GM21423 (cell line): ENCODE results near the gene CPAMD8.

Source experiments
- ATAC-seq: cut with Tn5 transposase; IDR thresholded peaks from one replicate; pipeline ENCODE4 v1.9.1; 2021; ENCODE audit warnings: mild to moderate bottlenecking, moderate library complexity; ENCODE audit not compliant: unreplicated experiment

CPAMD8 gene

DNA sequence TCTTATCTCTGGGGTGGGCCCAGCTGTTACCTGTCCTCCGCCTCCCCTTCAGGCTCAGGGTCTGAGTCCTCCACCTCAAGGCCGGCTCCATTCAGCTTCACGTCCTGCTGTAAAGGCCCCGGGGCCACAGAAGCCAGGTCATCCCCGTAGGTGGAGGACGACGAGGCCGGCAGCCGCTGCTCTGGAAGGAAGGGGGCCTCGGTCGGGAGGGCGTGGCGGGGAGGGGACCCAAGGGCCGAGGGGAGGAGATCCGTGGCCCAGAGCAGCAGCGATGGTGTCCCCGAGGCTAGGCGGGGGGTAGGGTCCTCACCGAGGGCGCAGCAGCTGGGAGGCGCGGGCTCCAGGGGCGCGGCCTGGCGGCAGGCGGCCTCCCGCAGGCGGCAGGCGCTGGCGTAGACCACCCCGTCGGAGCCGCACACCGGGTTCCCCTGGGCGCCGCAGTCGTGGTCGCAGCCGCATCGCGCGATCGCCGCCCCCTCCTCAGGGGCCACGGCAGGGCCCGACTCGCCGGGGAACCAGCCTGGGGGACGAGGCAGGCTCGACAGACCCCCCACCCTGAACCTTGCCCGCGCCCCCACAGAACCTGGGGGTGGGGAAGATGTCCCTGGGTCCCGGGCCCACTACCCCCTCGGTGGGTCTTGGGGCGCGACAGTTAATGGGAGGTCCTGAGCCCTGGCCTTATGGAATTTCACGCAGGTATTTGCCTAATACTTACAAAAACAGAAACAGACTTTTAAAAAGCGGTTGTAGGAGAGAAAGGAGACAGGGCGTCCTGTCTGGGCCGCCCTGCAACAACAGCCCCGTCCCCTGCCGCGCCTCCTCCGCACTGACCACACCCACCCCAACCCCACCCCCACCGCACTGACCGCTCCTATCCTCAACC lies 130.2 kb downstream of the CPAMD8 start:
- peak; percentile 28 for ATAC-seq

- ATAC-seq = no peak
Observed at GRCh38 chr19:16895467-16896145, 131.0 kb downstream of the CPAMD8 start.

DNA sequence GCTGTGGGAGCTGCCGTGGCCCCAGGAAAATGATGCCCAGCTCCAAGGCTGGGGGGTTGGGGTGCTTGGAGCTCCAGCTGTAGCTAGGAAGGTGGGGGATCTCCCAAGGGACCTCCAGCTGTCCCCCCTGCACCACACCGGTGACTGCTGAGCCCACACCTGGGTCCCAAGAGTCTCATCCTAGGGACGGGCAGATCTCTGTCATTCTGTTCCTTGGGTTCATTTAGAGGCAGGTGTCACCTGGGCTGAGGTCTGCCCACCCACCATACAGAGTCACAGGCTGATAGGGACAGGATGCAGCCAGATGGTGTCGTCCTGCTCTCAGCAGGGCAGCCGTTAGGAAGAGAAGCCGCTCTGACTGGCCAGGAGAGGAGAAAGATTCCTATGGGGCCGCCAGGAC lies 132.5 kb downstream of the CPAMD8 start:
- no peak for ATAC-seq

DNA sequence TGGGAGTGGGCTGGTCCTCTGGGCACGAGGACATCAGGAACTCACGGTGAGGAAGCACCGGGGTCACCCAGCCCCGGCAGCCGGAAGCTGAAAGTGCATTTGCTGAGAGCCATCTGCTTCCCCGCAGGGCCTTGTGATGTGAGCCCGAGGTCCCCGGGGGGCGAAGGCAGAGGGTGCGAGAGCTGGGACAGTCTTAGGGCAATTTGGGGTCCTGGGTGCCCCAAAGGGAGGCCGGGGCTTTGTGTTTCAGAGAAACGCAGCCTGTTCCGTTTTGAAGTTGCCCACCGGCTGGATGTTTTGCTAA lies 133.0 kb downstream of the CPAMD8 start:
- ATAC-seq = no peak

DNA sequence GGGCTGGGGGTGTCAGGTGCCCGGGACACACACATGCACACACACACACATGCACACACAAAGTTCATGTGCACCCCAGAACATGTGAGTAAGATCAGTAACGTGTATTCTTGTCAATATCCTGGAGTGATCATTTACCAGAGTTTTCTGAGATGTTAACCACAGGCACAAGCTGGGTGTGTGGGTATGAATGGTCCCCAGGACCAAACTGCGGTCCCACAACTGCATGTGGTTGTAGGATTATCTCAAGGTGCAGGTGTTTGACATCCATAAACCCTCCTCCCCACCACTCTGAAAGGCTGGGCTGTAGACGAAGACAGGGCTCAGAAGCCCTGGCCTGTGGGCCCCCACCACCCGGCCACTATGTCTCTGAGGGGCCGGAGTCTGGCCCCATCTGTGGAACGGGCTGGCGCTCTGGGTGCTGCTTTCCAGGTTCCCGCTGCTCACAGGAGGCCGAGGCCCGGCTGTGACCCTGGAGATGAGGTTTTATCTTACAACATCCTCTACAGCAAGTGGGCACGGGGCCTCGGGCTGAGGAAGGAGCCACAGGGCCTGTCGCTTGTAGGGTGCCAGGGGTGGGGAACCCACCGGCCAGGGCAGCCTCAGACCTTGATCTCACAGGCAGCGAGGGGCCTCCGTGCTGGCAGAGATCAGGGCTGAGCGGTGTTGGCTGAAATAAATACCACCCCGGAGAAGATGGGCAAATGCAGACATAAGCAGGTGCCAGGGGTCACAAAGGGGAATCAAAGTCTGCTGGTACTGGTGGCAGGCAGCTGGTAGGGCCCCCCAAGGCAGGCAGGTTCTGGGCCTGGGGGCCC lies 133.5 kb downstream of the CPAMD8 start:
- ATAC-seq = no peak

DNA sequence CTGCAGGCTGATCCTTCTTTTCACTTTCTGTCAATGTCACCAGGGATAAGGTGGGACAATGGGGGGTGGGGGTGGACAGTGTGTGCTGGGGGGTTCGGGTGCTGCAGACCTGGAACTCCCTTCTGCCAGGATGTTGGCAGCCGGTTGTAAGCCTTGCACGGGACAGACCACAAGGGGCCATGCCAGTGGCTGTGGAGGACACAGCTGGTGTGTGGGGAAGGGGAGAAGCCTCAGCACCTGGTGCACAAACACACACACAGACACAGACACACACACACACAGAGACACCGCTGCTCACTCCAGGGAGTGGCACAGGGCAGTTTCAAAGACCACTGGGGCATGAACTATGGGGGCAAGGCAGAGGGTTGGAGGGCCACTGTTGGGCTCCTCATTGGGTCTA lies 134.2 kb downstream of the CPAMD8 start:
- no peak for ATAC-seq

GRCh38 chr19:16891696-16892382 lies 134.8 kb downstream of the CPAMD8 start:
- ATAC-seq = no peak

- ATAC-seq = no peak
Observed at GRCh38 chr19:16890461-16891184, 136.0 kb downstream of the CPAMD8 start.

GRCh38 chr19:16889883-16890460 lies 136.6 kb downstream of the CPAMD8 start:
- no peak for ATAC-seq

GRCh38 chr19:16889366-16889882 lies 137.2 kb downstream of the CPAMD8 start:
- no peak for ATAC-seq

- peak; percentile 42 for ATAC-seq
Observed at GRCh38 chr19:16888629-16889365, 137.8 kb downstream of the CPAMD8 start, which contains the start of gene F2RL3. Gene F2RL3, plus strand, starts transcription at chr19:16888999. Its CDS starts 191 bp downstream, at chr19:16889190.

DNA sequence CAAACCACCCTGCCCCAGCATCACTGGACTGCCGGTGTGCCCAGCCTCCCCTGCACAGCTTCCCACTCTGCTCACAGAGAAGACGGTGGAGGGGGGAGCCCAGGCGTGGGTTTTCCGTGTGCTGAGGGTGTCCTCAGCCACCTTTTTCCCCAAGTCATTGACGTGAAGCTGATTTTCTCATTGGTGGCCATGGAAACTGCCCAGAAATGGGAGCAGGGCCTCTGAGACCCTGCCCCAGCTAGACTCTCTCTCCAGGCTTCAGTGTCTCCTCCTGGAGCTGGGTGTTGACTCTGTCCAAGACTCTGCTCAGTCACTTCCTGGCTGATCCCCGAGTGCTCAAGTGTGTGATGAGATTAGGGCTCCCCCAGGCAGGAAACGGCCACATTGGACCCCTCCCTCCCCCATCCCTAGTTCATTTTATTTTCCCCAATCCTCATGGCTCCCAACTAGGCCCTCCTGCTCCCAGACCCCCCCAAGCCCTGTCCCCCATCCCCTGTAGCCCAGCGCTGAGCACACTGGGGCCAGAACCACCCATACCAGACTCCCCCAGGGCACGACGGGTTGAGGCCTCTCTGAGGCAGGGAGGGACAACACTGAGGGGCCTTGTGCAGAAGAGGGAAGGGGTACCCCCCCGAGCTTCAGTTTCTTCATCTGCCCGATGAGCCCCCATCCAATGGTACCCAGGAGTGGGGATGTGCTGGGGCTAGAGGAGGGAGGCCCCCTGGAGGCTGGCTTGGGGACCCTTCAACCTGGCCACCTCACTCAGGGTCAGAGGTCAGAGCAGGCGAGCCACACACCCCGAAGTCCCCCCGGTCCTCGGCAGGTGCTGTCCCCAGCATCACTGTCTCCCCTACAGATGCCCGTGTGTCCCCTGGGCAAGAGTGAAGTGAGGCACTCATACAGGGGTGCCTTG lies 139.0 kb downstream of the CPAMD8 start:
- ATAC-seq = no peak

GRCh38 chr19:16886305-16886880 lies 140.2 kb downstream of the CPAMD8 start:
- no peak for ATAC-seq

DNA sequence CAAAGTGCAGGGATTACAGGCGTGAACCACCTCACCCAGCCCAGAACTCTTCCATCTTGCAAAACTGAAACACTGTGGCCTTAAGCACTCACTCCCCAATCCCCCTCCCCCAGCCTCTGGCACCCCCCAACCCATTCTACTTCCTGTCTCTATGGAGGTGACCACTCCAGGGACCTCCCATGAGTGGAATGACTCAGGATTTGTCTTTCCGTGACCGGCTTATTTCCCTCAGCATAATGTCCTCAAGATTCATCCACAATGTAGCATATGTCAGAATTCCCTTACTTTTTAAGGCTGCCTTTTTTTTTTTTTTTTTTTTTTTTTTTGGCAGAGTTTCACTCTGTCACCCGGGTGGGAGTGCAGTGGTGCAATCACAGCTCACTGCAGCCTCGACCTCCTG lies 141.4 kb downstream of the CPAMD8 start:
- no peak for ATAC-seq

DNA sequence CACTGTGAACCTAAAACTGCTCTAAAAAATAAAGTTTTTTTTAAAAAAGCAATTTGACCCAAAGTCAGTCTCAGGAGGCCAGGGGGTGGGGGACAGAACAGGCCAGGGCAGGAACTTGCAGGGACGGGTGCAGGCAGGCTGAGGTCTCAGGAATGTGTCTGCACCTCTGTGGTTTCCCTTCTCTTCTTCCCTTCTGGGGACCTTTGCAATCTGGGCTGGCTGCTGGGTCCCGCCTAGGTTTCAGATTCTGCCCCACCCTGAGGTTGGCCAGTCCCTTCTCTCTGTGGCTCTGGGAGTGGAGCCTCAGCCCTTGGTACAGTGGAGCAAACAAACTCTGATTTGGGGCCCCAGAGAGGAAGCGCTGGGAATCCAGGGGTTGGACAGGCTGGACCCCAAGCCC lies 143.1 kb downstream of the CPAMD8 start:
- ATAC-seq = no peak

DNA sequence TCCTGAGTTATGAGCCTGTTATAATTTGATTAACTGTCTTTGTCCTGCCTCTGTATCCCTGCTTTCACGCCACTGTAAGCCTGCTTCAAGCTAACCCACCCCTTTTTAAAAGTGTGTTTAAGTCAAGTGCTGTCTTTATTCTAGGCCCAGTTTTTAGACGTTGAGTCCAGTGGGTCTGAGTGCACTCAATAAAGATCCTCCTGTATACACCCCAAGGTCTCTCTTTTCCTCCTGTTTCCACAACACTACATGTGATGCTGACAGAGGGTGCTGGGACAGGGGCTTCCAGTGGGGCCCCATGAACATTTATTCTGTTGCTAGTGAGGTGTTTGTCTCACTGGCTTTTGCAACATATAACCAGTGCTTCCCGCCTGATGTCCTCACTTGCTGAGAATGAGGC lies 144.5 kb downstream of the CPAMD8 start:
- no peak for ATAC-seq

DNA sequence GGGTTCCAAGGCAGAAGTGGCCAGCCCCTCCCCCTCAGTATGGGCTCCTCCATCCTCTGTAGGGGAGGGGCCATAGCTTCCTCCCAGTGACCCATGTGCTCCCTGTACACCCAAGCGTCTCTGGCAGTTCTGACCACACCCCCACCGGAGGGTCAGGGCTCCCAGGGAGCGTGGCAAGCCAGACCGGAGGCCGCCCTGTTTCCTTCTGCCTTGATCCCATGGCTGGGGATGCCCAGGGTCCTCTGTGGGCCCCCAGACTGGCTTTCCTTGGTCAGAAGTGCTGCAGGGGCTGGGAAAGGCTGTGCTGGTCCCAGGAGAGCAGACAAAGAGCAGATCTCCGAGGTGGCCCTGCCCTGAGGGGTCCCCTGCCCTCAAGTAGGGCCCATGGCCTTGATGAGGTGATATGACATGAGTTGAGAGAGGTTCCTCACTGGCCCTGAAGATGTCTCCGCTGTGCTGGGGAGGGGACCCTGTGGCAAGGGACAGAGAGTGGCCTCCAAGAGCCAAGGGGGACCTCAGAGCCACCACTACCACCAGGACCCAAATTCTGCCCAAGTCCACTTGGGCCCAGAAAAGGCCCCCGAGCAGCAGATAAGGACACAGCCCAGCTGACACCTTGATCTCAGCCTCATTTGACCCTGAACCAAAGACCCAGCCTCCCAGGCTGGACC lies 145.6 kb downstream of the CPAMD8 start:
- ATAC-seq = no peak
